Thoracic aorta (tissue), 2 donors: ENCODE data around the gene TARBP1. TPM values are rescaled to one million over a fixed set of nuclear protein-coding genes. Genes with fewer than 3 reads are reported as not detected.

Source experiments
- ATAC-seq: fragments of 150-250 bp; one replicate; pipeline ENCODE4 v1.8.0; 2017; ENCODE audit warnings: low read depth; ENCODE audit not compliant: insufficient number of reproducible peaks, low FRiP score
- DNase-seq: peaks from one replicate; pipeline ENCODE4 v3.0.0-alpha.2; 2020; ENCODE audit warnings: low spot score
- H3K27ac ChIP-seq, 2 donors: fragments of 200-600 bp; sonication (generic); 1 replicate in 1 of 2; 2 replicates in 1 of 2; pipeline ENCODE4 v1.5.1; 2016; ENCODE audit warnings: mild to moderate bottlenecking in 2 of 2, moderate library complexity in 2 of 2
- H3K27me3 ChIP-seq: fragments of 200-600 bp; sonication (generic); replicated peaks from 2 replicates; pipeline ENCODE4 v1.6.0; 2016; ENCODE audit warnings: mild to moderate bottlenecking; ENCODE audit not compliant: insufficient read depth
- H3K36me3 ChIP-seq: fragments of 200-600 bp; sonication (generic); one replicate; pipeline ENCODE4 v1.5.1; 2016
- H3K4me1 ChIP-seq, 2 donors: fragments of 200-600 bp; sonication (generic); 1 replicate in 1 of 2; 2 replicates in 1 of 2; pipeline versions ENCODE4 v1.5.1 to v1.6.0; 2016; ENCODE audit warnings: low read depth in 2 of 2, mild to moderate bottlenecking in 1 of 2; ENCODE audit not compliant: control insufficient read depth in 1 of 2
- H3K4me3 ChIP-seq: fragments of 200-600 bp; sonication (generic); 2 replicates; pipeline ENCODE4 v1.5.1; 2016; ENCODE audit warnings: mild to moderate bottlenecking
- H3K9me3 ChIP-seq: fragments of 200-600 bp; sonication (generic); 2 replicates; pipeline ENCODE4 v1.5.1; 2016
- CTCF ChIP-seq: fragments of 200-600 bp; sonication (generic); IDR thresholded peaks from one replicate; pipeline ENCODE4 v1.5.1; 2019; ENCODE audit warnings: antibody characterized with exemption
- total RNA-seq, 2 donors: library from RNA; depleted of rRNA; stranded (reverse); fragments of >200 nt; gene quantifications; one replicate each; pipeline versions ENCODE4 v1.1.0 to v1.2.3, GENCODE V29; 2016

The TARBP1 gene
- total RNA-seq, 2 donors from 2014 or later = 11.5 to 13.5 TPM

GRCh38 chr1:234498448-234499118, 19.6 kb upstream of the TARBP1 start:
- Histone ChIP-seq H3K27me3 (no peaks in the 10 kb centered on the region), H3K4me3 (peak overlapping the region; percentile 64), H3K4me1 (peaks cover 28 to 45% of the 10 kb centered on the region in 2 donors), H3K9me3 (no peaks in the 10 kb centered on the region), H3K27ac (peak overlapping the region; percentile 87 to 95), H3K36me3 (no peaks in the 10 kb centered on the region)
- no peak for DNase-seq
- no peak for ATAC-seq
- no peak for TF ChIP-seq CTCF

GRCh38 chr1:234497589-234497988, 18.6 kb upstream of the TARBP1 start:
- TF ChIP-seq CTCF = no peak
- peaks cover 19 to 35% of the 10 kb centered on the region in 2 donors for H3K4me1 ChIP-seq
- H3K27ac ChIP-seq = no peak overlapping the region
- ATAC-seq (no peak), DNase-seq (no peak)
- no peaks in the 10 kb centered on the region for H3K9me3 ChIP-seq
- H3K4me3 ChIP-seq = no peak overlapping the region
- no peaks in the 10 kb centered on the region for H3K36me3 ChIP-seq
- no peaks in the 10 kb centered on the region for H3K27me3 ChIP-seq

GRCh38 chr1:234495231-234495990, 16.4 kb upstream of the TARBP1 start:
- TF ChIP-seq CTCF = no peak
- Histone ChIP-seq H3K36me3 (no peaks in the 10 kb centered on the region), H3K27ac (peak overlapping the region; percentile 85 to 88), H3K27me3 (no peaks in the 10 kb centered on the region), H3K9me3 (no peaks in the 10 kb centered on the region), H3K4me3 (peak overlapping the region; percentile 51), H3K4me1 (peaks cover 13 to 26% of the 10 kb centered on the region in 2 donors)
- ATAC-seq (peak; percentile 37), DNase-seq (no peak)

GRCh38 chr1:234494049-234494448, 15.1 kb upstream of the TARBP1 start:
- DNase-seq (no peak), ATAC-seq (no peak)
- Histone ChIP-seq H3K4me1 (peaks cover 4 to 15% of the 10 kb centered on the region in 2 donors), H3K4me3 (no peak overlapping the region), H3K9me3 (no peaks in the 10 kb centered on the region), H3K36me3 (no peaks in the 10 kb centered on the region), H3K27ac (no peak overlapping the region), H3K27me3 (no peaks in the 10 kb centered on the region)
- TF ChIP-seq CTCF = no peak

GRCh38 chr1:234490793-234491479, 12.0 kb upstream of the TARBP1 start:
- Histone ChIP-seq H3K36me3 (no peaks in the 10 kb centered on the region), H3K9me3 (no peaks in the 10 kb centered on the region), H3K4me3 (no peak overlapping the region), H3K27ac (no peak overlapping the region), H3K27me3 (no peaks in the 10 kb centered on the region), H3K4me1 (peaks cover 3 to 17% of the 10 kb centered on the region in 2 donors)
- no peak for DNase-seq
- no peak for ATAC-seq
- TF ChIP-seq CTCF = no peak
